AG08395 (cell line): ENCODE measurements around the gene TPD52L1.
A peak's percentile ranks its signal among the peaks of the same experiment; 100 is the strongest.
"Not testable (repeated sequence)": the region's sequence is repeated elsewhere in the genome, so short reads cannot be mapped to it uniquely, and the experiment has no call there.

Source experiments
- DNase-seq: peaks from one replicate; pipeline ENCODE4 v3.0.0; 2012; ENCODE audit warnings: mixed read lengths, low spot score

TPD52L1 gene

DNA sequence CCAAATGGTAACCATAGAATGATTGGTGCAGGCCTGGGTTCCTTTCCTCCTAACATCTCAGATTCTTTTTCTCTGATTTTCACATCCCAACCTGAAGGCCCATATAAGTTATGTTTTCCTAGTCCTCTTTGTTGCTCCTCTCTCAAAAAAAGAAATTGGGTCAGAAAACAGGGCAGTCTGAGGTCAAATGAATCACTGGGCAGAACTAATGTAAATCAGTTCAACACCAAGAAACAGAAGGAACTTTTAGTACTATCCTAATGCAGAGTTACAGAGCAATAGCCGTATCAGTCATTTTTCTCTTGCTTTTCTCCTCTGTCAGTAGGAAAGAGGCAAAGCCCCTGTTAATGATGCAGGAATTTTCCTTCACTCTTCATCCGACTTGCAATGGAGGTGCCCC lies 11.0 kb upstream of the TPD52L1 start:
- DNase-seq, result peak; percentile 20

DNA sequence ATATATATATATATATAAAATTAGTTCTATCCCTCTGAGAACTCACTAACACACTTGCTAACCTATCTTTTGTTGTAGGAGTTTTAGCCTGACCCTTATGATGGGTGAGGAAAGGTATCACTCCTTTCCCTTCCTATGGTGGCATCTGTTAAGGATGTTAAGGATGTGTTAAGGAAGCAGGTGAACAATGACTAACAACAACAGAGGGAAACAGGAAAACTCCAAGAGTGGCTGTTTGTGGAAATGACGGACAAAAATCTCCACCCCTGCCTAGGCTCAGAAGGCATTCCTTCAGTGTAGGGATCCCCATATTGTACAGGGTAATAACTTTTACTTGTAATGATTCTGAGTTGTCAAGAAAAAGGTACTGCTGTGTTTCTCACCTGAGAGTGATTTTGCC lies 8.8 kb upstream of the TPD52L1 start:
- no peak for DNase-seq

DNA sequence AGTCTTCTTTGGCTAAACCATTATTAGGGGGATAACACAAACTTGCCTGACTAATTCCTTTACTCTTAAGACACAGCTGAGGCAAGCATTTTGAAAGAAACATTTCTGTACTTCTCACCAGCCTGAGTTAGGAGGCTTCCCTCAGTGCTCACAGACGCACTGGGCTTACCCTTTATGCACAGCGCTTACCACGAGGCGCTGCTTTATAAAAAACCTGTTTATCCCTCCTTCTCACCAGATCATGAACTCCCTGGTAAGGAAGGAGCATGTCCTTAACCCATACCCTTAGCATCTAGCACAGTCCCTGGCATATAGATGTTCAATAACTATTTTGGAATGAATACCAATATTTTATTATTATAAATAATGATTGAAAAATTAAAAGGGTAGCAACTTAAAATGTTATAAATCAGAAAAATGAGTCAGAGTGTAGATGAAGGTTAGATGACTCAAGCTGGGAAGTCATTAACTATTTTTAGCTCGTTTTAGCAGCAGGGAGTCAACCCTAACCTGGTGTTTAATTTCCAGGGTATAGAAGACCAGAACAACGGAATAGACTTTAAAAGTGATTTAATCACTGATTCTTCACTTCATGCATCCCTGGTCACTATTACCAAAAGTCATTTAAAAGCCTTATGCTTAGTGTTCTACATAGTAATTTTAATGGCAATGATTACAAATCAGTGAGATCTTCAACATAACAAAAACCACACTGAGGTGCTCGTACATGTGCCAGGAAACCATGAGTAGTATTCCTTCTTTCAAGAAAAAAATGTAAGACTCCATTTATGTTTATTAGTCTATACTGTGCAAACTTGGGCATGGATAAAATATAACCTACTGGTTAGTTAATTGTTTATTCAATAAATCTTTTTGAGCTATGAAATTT lies 4.1 kb upstream of the TPD52L1 start:
- peak; percentile 40 for DNase-seq

DNA sequence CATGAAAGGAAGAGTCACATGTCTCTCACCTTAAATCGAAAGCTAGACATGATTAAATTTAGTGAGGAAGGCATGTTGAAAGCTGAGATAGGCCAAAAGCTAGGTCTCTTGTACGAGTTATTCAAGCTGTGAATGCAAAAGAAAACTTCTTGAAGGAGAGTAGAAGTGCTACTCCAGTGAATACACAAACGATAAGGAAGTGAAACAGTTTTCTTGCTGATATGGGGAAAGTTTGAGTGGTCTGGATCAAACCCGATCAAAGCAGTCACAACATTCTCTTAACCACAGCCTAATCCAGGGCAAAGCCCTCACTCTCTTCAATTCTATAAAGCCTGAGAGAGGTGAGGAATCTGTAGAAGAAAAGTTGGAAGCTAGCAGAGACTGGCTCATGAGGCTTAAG lies 1.9 kb upstream of the TPD52L1 start:
- DNase-seq, result no peak

DNA sequence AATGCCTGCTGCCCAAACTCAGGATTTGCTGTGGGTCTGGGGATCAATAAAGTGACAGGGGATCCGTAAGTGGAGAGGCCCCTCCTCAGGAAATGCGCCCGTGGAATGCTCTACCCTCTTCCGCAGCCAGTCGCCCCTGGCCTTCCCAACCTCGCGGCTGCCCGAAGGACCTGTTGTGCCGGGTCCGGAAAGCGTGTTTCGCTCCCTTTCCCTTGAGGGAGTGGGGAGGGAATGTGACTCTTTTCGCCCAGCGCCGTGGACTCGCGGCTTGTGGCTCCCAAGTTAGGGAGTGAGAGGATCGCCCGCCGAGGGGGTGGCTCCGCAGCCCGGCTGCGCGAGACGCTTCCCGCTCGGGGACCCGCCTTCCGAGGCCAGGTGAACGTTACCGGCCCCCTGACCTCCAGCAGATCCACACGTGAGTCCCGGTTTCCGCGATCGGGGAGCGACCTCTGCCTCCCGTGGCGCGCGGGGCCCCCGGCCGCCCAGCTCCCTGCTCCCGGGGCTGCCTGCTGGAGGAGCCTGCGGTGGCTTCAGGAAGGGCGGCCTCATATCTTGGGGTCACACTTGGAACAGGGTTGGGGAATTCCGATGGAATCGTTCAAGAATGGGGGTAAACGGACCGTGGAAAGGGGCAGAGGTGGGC lies 666 bp downstream of the TPD52L1 start:
- DNase-seq, result peak; percentile 22

DNA sequence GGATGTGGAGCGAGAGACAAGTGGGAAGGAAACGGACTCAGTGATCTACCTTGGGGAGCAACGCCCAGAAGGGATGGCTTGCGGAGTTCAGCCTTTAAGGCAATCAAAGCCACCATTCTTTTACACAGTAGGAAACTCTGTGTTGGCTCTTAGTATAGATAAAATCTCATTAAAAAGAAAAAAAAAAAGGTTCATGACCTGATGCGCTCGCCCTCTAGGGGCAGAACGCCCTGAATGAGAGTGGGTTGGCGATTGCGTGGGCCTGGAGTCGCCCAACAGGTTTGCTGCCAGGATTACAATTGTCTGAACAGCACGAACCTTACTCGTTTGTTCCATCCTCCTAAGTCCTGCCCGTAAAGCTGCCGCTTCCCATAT lies 1.2 kb downstream of the TPD52L1 start:
- no peak for DNase-seq

DNA sequence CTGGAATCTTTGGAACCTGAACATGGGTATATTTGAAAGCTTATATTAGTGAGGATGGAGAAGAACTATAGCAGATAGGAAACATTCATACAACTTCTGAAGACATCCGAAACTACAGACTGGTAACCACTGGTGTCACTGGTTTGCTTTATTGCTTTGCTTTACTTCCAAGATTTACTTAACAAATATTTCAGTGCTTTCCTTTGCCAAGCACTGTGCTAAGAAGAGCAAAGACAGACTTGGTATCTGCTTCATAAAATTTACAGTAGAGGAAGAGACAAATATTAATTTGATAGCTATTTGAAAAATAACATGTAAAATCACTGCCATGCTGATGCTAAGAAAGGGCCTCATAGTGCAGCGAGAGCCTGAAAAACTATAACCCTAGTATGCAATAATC lies 1.8 kb downstream of the TPD52L1 start:
- DNase-seq, result no peak

DNA sequence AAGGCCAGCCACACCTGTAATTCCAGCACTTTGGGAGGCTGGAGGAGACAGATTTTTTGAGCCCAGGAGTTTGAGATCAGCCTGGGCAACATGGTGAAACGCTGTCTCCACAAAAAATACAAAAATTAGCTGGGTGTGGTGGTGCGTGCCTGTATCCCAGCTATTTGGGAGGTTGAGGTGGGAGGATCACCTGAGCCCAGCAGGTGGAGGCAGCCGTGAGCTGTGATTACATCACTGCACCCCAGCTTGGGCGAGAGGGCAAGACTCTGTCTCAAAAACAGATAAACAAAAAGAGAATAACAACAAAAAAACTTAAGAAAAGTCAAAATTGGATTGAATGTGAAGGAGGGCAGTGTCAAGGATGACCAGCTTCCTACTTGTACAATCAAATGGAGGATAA lies 2.9 kb downstream of the TPD52L1 start:
- no peak for DNase-seq

DNA sequence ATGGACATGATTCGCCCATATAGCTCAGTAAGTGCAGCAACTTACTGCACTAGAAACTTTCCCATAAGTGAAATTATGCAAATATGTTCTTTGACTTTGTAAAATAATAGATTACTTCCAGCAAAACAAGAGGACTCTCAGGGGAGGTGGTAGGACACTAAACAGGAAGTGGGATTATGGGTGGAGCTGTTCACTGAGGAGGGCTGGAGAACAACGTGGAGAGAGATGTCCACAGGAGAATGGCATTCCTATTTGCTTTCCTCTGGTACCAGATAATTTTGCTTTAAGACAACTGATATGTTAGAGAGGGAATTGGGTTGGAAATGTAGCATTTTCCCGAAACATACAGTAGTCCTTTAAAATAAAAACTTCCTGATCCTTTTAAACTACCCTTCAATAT lies 3.7 kb downstream of the TPD52L1 start:
- DNase-seq, result no peak

DNA sequence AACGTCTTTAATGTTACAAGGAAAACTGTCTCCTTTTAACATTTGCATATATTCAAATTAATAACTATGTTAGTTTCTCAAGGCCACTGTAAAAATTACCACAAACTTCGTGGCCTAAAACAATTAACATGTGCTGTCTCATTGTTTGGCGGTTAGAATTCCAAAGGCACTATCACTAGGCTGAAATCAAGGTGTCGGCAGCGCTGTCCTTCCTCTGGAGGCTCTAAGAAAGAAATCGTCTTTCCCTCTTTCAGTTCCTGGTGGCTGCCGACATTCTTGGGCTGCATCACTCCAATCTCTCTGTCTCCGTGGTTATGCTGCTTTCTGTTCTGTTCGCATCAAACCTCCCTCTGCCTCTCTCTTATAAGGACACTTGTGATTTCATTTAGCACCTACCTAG lies 4.2 kb downstream of the TPD52L1 start:
- no peak for DNase-seq

DNA sequence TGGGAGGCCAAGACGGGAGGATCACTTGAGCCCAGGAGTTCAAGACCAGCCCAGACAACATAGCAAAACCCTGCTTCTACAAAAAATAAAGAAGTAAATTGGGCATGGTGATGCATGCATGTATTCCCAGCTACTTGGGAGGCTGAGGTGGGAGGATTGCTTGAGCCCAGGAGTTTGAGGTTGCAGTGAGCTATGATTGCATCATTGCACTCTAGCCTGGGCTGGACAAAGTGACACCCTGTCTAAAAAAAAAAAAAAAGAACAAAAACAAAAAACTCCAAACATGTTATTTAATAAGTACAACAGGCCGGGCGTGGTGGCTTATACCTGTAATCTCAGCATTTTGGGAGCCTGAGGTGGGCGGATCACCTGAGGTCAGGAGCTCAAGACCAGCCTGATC lies 9.8 kb downstream of the TPD52L1 start:
- not testable (repeated sequence) for DNase-seq

DNA sequence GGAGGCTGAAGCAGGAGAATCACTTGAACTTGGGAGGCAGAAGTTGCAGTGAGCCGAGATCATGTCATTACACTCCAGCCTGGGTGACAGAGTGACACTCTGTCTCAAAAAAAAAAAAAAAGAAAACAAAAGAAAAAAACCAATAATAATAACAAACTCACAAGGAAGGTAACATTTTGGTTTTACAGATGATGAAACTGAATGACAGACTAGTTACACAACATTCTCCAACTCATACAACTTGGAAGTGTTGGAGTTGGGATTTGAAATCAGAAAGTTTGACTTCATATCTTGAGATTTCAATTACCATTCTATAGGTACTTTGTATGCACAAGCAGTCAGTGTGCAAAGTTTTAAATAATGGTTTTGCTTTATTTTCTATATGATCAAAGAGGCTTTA lies 10.2 kb downstream of the TPD52L1 start:
- DNase-seq, result no peak

DNA sequence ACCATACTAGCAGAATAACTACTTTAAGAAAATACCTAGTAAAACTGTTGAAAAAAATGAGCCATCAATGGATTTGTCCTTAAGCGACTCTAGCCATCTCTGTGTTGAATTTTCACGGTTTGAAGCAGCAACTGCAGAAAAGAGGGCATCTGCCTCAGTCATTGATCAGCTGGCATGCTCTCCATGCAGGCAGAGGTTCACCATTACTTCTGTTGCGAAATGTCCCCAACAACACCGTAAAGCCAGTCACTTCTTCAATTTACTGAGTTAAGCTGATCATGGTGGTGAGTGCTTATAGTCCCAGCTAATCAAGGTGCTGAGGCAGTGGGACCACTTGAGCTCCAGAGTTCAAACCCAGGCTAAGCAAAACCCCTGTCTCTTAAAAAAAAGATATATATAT lies 11.1 kb downstream of the TPD52L1 start:
- DNase-seq, result no peak

DNA sequence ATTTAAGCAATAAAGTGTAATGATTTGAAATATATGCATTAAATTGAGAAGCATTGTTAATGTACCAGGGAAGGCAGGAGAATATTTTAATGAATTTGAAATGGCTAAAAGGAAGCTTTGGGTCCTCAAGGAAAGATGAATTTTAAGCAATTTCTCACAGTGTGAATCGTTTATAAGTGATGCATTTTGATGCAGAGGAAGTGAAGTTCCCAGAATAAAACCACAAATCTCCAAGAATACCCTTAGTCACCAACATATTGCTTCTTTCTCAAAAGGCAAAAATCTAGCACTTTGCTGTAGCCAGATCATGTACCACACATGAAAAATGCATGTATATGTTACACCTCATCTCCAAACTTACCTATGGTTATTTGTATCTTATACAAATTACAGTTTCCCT lies 11.7 kb downstream of the TPD52L1 start:
- peak; percentile 46 for DNase-seq

DNA sequence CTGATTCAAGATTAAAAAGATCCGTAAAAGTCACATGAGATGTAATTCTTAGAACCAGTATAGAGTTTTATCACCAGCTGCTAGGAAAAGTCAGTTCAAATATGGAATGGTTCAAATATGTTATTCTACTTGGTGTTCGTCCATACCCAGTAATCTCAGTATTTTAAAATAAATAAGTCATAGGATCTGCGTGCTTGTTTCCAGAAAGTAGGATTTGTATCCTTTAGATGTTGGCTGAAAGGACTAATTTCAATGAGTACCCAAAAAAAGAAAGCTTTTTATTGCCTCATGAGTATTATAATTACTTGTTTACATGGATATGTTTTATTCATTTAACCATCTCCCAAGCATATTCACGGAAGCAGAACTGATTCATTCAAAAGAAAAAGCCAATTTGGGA lies 12.2 kb downstream of the TPD52L1 start:
- no peak for DNase-seq

DNA sequence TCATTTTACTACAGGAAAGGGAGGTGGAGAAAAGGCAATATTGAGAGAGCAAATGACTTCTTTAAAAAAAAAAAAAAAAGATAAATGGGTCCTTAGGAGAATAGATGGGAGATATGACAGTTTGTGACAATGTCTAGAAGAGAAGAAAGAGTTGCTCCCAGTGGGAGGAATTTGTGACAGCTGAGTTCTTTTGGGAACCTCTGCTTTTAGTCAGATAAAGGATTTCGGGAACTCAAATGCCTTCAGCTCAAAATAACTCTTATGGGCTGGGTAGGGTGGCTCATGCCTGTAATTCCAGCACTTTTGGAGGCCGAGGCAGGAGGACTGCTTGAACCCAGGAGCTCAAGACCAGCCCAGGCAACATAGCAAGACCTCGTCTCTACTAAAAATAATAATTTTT lies 13.1 kb downstream of the TPD52L1 start:
- DNase-seq, result no peak

DNA sequence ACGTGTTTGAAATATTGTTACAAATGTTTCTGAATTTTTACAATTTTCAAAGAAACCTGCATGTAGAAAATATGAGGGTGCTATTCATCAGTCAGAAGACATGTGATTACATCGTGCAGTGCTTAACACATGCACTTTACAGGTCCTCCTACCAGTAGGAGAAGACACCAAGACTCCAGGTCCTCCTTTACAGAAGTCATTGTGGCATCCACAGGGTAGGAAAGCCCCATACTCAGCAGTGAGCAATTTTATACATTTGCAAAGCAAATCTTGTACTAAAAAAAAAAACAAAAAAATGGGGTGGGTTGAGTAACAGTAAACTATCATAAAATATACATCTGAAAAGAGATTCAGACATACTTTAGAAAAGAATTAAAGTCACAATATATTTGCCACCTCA lies 14.0 kb downstream of the TPD52L1 start:
- DNase-seq, result no peak

DNA sequence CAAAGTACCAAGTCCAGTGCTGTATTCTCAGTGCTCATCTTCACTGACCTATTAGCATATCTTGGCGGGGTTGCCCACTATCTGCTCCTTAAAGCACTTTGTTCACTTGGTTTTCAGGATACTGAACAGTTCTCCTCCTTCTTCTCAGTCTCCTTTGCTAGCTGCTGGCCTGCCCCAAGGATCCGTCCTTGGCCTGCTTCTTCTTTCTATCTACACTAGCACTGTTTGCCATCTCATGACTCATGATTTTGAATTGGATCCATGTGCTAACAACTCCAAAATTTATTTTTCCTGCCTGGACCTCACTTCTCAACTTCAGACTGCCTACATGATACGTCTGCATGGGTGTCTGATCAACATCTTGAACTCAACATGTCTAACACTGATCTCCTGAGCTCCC lies 15.5 kb downstream of the TPD52L1 start:
- peak; percentile 59 for DNase-seq

DNA sequence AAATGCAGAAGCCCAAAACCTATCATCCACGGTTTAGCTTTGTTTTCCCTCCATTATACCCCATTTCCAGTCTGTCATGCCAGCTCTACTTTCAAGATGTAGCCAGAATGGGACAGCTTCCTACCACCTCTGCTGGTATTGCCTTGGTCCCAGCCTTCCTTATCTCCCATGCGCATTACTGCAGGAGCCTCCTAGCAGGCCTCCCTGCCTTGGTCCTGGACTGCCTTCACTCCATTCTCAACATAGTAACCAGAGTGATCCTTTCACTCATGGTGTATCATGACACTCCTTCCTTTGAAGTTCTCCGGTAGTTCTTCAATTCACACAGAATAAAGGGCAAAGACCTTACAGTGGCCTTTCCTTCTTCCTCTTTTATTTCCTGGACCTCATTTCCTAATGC lies 15.9 kb downstream of the TPD52L1 start:
- DNase-seq, result no peak

DNA sequence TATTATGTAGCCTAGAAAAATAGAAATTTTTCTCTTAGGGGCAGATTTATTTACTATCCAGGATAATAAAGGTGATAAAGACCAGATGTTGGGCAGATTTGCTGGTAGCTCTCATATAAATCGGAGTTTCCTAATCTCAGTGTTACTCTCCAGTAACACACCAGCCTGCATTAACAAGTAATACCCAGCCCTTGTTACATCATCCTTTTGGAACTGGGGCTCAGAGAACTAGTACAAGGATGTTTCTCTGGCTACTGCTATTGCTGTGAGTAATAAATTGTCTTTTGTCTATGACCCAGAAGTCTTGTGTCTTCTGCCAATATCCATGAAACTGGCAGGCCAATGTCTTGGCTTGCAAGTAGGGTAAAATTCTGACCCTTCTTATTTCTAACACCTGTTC lies 16.8 kb downstream of the TPD52L1 start:
- DNase-seq, result peak; percentile 50

DNA sequence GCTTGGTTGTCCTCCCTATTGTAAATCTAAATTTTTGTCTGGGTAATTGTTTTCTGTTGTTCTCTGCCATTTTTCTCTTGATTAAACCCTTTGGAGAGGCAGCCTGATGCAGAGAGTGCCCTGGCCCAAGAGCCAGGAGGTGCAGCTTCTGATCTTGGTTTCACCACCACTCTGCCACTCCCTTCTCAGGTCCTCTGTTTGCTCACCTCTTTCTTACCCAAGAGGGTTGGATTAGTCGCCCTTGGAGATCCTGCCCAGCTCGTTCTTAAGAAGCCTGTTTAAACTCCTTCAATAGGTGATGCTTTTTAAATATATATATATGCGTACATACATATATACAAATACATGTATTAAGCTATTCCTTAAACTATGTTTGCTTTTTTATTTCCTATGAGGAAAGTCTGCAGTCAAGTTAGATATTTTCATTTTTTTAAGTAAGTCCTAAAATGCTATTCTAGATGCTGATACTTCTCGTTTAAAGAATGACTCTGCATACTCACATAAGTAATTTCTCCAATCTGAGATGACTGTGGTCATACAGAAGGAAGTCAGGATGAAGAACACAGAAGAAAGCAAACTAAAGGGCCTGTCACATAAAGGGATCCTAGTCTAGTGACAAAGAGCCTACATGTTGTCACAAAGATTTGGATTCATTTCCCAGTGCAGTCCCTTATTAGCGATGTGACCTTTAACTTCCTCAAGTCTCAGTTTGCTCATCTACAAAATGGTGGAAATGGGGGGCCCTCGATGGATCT lies 19.9 kb downstream of the TPD52L1 start:
- DNase-seq, result no peak

DNA sequence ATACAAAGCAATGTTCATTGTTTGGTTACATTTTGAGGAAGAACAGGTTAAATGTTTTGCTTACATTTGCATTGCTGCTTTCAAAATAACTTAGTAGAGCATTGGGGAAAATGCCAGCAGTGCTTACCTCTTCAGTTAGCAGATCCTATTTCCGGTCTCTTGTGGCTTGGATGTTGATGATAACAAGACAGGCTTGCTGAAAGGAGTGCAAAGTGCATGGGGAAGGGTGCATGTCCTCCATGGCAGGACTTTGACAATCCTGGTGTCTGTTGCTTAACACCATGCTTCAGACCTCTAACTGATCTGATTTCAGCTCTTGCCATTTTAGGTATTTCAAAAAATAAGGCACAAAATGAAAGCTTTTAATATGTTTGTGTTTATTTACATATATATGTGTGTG lies 21.1 kb downstream of the TPD52L1 start:
- no peak for DNase-seq

DNA sequence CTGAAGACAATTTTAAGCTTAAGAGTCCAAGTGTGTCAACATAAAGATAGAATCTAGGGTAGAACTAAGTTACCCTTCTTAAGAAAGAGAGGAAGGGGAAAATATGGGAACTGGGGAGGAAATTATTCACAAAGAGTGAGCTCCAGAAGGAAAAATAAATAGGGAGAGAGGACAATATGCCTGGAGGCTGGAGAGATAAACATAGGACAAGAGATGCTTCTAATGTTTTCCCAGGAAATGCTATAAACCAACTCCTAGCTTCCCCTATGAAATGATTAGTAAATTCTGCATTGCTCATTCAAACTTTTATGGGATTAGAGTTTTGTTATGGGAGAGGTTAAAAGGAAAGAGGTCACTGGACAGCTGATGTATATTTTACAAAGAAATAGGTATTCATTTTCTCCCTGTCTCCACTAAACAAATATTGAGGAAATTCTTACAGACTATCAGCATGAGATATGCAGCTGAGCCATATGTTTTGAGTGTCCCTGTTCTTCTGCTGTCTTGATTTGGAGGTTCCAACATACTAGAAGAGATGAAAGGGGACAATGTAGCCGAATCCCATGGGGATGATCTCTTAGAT lies 22.0 kb downstream of the TPD52L1 start:
- DNase-seq, result no peak
